Measurements from ENCODE around the gene DALRD3. TPM values are rescaled to one million over a fixed set of nuclear protein-coding genes. Genes with fewer than 3 reads are reported as not detected.

DALRD3 gene
- total and polyA plus RNA-seq, 2 experiments from 2014 or later: 31.0 to 57.7 TPM

DNA sequence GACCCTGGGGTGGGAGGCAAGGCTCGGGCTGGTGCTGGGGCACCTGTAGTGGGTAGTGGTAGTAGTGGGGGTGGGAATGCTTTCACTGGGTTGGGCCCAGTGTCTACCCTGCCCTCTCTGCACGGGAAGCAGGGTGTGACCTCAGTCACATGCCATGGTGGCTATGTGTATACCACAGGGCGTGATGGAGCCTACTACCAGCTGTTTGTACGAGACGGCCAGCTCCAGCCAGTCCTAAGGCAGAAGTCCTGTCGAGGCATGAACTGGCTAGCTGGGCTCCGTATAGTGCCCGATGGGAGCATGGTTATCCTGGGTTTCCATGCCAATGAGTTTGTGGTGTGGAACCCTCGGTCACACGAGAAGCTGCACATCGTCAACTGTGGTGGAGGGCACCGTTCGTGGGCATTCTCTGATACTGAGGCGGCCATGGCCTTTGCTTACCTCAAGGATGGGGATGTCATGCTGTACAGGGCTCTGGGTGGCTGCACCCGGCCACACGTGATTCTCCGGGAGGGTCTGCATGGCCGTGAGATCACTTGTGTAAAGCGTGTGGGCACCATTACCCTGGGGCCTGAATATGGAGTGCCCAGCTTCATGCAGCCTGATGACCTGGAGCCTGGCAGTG lies 5.2 kb downstream of the DALRD3 start (continued):
- TF ChIP-seq, protein P1, sequence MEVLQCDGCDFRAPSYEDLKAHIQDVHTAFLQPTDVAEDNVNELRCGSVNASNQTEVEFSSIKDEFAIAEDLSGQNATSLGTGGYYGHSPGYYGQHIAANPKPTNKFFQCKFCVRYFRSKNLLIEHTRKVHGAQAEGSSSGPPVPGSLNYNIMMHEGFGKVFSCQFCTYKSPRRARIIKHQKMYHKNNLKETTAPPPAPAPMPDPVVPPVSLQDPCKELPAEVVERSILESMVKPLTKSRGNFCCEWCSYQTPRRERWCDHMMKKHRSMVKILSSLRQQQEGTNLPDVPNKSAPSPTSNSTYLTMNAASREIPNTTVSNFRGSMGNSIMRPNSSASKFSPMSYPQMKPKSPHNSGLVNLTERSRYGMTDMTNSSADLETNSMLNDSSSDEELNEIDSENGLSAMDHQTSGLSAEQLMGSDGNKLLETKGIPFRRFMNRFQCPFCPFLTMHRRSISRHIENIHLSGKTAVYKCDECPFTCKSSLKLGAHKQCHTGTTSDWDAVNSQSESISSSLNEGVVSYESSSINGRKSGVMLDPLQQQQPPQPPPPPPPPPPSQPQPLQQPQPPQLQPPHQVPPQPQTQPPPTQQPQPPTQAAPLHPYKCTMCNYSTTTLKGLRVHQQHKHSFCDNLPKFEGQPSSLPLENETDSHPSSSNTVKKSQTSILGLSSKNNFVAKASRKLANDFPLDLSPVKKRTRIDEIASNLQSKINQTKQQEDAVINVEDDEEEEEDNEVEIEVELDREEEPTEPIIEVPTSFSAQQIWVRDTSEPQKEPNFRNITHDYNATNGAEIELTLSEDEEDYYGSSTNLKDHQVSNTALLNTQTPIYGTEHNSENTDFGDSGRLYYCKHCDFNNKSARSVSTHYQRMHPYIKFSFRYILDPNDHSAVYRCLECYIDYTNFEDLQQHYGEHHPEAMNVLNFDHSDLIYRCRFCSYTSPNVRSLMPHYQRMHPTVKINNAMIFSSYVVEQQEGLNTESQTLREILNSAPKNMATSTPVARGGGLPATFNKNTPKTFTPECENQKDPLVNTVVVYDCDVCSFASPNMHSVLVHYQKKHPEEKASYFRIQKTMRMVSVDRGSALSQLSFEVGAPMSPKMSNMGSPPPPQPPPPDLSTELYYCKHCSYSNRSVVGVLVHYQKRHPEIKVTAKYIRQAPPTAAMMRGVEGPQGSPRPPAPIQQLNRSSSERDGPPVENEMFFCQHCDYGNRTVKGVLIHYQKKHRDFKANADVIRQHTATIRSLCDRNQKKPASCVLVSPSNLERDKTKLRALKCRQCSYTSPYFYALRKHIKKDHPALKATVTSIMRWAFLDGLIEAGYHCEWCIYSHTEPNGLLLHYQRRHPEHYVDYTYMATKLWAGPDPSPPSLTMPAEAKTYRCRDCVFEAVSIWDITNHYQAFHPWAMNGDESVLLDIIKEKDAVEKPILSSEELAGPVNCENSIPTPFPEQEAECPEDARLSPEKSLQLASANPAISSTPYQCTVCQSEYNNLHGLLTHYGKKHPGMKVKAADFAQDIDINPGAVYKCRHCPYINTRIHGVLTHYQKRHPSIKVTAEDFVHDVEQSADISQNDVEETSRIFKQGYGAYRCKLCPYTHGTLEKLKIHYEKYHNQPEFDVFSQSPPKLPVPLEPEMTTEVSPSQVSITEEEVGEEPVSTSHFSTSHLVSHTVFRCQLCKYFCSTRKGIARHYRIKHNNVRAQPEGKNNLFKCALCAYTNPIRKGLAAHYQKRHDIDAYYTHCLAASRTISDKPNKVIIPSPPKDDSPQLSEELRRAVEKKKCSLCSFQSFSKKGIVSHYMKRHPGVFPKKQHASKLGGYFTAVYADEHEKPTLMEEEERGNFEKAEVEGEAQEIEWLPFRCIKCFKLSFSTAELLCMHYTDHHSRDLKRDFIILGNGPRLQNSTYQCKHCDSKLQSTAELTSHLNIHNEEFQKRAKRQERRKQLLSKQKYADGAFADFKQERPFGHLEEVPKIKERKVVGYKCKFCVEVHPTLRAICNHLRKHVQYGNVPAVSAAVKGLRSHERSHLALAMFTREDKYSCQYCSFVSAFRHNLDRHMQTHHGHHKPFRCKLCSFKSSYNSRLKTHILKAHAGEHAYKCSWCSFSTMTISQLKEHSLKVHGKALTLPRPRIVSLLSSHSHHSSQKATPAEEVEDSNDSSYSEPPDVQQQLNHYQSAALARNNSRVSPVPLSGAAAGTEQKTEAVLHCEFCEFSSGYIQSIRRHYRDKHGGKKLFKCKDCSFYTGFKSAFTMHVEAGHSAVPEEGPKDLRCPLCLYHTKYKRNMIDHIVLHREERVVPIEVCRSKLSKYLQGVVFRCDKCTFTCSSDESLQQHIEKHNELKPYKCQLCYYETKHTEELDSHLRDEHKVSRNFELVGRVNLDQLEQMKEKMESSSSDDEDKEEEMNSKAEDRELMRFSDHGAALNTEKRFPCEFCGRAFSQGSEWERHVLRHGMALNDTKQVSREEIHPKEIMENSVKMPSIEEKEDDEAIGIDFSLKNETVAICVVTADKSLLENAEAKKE (CRISPR knock-in tag; IDR thresholded peaks at IDR 0.05): no peak

DNA sequence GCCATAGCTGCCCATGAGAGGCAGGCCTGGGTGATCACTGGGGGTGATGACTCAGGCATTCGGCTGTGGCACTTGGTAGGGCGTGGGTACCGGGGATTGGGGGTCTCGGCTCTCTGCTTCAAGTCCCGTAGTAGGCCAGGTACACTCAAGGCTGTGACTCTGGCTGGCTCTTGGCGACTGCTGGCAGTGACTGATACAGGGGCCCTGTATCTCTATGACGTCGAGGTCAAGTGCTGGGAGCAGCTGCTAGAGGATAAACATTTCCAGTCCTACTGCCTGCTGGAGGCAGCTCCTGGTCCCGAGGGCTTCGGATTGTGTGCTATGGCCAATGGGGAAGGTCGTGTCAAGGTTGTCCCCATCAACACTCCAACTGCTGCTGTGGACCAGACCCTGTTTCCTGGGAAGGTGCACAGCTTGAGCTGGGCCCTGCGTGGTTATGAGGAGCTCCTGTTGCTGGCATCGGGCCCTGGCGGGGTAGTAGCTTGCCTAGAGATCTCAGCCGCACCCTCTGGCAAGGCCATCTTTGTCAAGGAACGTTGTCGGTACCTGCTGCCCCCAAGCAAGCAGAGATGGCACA lies 5.9 kb downstream of the DALRD3 start:
- H3K27ac Mint-ChIP-seq: no peak overlapping the region
- Histone ChIP-seq H3K36me3 (ENCODE audit: insufficient read depth) (peaks cover 19% of the 10 kb centered on the region), H4K20me1 (replicated peaks; ENCODE audit: insufficient read depth) (peaks cover 38% of the 10 kb centered on the region)
- TF ChIP-seq, protein P2, sequence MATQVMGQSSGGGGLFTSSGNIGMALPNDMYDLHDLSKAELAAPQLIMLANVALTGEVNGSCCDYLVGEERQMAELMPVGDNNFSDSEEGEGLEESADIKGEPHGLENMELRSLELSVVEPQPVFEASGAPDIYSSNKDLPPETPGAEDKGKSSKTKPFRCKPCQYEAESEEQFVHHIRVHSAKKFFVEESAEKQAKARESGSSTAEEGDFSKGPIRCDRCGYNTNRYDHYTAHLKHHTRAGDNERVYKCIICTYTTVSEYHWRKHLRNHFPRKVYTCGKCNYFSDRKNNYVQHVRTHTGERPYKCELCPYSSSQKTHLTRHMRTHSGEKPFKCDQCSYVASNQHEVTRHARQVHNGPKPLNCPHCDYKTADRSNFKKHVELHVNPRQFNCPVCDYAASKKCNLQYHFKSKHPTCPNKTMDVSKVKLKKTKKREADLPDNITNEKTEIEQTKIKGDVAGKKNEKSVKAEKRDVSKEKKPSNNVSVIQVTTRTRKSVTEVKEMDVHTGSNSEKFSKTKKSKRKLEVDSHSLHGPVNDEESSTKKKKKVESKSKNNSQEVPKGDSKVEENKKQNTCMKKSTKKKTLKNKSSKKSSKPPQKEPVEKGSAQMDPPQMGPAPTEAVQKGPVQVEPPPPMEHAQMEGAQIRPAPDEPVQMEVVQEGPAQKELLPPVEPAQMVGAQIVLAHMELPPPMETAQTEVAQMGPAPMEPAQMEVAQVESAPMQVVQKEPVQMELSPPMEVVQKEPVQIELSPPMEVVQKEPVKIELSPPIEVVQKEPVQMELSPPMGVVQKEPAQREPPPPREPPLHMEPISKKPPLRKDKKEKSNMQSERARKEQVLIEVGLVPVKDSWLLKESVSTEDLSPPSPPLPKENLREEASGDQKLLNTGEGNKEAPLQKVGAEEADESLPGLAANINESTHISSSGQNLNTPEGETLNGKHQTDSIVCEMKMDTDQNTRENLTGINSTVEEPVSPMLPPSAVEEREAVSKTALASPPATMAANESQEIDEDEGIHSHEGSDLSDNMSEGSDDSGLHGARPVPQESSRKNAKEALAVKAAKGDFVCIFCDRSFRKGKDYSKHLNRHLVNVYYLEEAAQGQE (IDR thresholded peaks at IDR 0.05; ENCODE audit: unreplicated experiment): no peak
- TF ChIP-seq STAT1 (IDR thresholded peaks at IDR 0.05; ENCODE audit: unreplicated experiment): no peak
- TF ChIP-seq CREB1 (CRISPR knock-in tag; IDR thresholded peaks at IDR 0.05; ENCODE audit: low read depth): no peak
- TF ChIP-seq, protein P3, sequence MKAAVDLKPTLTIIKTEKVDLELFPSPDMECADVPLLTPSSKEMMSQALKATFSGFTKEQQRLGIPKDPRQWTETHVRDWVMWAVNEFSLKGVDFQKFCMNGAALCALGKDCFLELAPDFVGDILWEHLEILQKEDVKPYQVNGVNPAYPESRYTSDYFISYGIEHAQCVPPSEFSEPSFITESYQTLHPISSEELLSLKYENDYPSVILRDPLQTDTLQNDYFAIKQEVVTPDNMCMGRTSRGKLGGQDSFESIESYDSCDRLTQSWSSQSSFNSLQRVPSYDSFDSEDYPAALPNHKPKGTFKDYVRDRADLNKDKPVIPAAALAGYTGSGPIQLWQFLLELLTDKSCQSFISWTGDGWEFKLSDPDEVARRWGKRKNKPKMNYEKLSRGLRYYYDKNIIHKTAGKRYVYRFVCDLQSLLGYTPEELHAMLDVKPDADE (IDR thresholded peaks at IDR 0.05): no peak

More for the DNA sequence above, 5.9 kb downstream of the DALRD3 start:
- peaks cover 8% of the 10 kb centered on the region for H3K4me1 ChIP-seq (ENCODE audit: insufficient read depth)
- Mint-ChIP-seq H3K9me3 (peaks cover 3% of the 10 kb centered on the region; the same call in 2 of the 3 replicates), H3K27me3 (ENCODE audit: insufficient read depth, low read depth, poor library complexity) (peaks cover 20% of the 10 kb centered on the region), H3K4me3 (no peak overlapping the region), H3K4me1 (peaks cover 19% of the 10 kb centered on the region), H3K36me3 (ENCODE audit: low read depth) (peaks cover 68% of the 10 kb centered on the region)
- no peak overlapping the region for H2AFZ ChIP-seq
- H3F3A ChIP-seq (replicated peaks; ENCODE audit: low read depth): peaks cover 26% of the 10 kb centered on the region; the same call in 1 of the 2 replicates
- no peak overlapping the region for H3K4me2 ChIP-seq
- no peaks in the 10 kb centered on the region for H3K9me2 ChIP-seq (ENCODE audit: insufficient read depth)
- H3K27ac ChIP-seq (ENCODE audit: low read depth): no peak overlapping the region
- no peak overlapping the region for H3K4me3 ChIP-seq
- ATAC-seq: no peak
- peaks cover 53% of the 10 kb centered on the region for H3K79me2 ChIP-seq (replicated peaks; ENCODE audit: insufficient read depth)
- no peaks in the 10 kb centered on the region for H3K27me3 ChIP-seq (ENCODE audit: insufficient read depth)
- DNase-seq (ENCODE audit: low spot score): no peak

Measured in GM23338 (cell line).